ENCODE results near the gene NARF. TPM values are rescaled to one million over a fixed set of nuclear protein-coding genes. Genes with fewer than 3 reads are reported as not detected.
A peak's percentile ranks its signal among the peaks of the same experiment; 100 is the strongest.
"Not testable (repeated sequence)": the region's sequence is repeated elsewhere in the genome, so short reads cannot be mapped to it uniquely, and the experiment has no call there.

The NARF gene
- total RNA-seq, 1 experiment from 2014 or later = 37.7 TPM

GRCh38 chr17:82495844-82496528 lies 37.4 kb downstream of the NARF start:
- no peak for DNase-seq (ENCODE audit: extremely low read depth, low read depth)

GRCh38 chr17:82496529-82497434 lies 38.2 kb downstream of the NARF start:
- peak; percentile 86 for DNase-seq (ENCODE audit: extremely low read depth, low read depth)

GRCh38 chr17:82497483-82498405 lies 39.2 kb downstream of the NARF start:
- DNase-seq (ENCODE audit: extremely low read depth, low read depth) = no peak

- DNase-seq (ENCODE audit: extremely low read depth, low read depth) = no peak
Observed at GRCh38 chr17:82502207-82502606, 43.7 kb downstream of the NARF start.

GRCh38 chr17:82503094-82503727 lies 44.7 kb downstream of the NARF start:
- DNase-seq (ENCODE audit: extremely low read depth, low read depth) = no peak

GRCh38 chr17:82503728-82504308 lies 45.3 kb downstream of the NARF start:
- no peak for DNase-seq (ENCODE audit: extremely low read depth, low read depth)

GRCh38 chr17:82505296-82505695 lies 46.8 kb downstream of the NARF start:
- no peak for DNase-seq (ENCODE audit: extremely low read depth, low read depth)

- not testable (repeated sequence) for DNase-seq (ENCODE audit: extremely low read depth, low read depth)
Observed at GRCh38 chr17:82506402-82506801, 47.9 kb downstream of the NARF start.

- no peak for DNase-seq (ENCODE audit: extremely low read depth, low read depth)
Observed at GRCh38 chr17:82507631-82508175, 49.2 kb downstream of the NARF start.

GRCh38 chr17:82511642-82512041 lies 53.1 kb downstream of the NARF start:
- not testable (repeated sequence) for DNase-seq (ENCODE audit: extremely low read depth, low read depth)

GRCh38 chr17:82513864-82514263 lies 55.3 kb downstream of the NARF start:
- not testable (repeated sequence) for DNase-seq (ENCODE audit: extremely low read depth, low read depth)

GRCh38 chr17:82517230-82517865 lies 58.8 kb downstream of the NARF start:
- peak; percentile 65 for DNase-seq (ENCODE audit: extremely low read depth, low read depth)

GRCh38 chr17:82518826-82519810 lies 60.6 kb downstream of the NARF start, which contains the start of gene FOXK2:
FOXK2 (plus strand) TSS chr17:82519732; CDS start chr17:82519889, 157 bp downstream.
- DNase-seq (ENCODE audit: extremely low read depth, low read depth) = peak; percentile 92

GRCh38 chr17:82519971-82520903 lies 61.7 kb downstream of the NARF start:
- no peak for DNase-seq (ENCODE audit: extremely low read depth, low read depth)

- no peak for DNase-seq (ENCODE audit: extremely low read depth, low read depth)
Observed at GRCh38 chr17:82524540-82524939, 66.0 kb downstream of the NARF start.

GRCh38 chr17:82525712-82526111 lies 67.2 kb downstream of the NARF start:
- no peak for DNase-seq (ENCODE audit: extremely low read depth, low read depth)

GRCh38 chr17:82527898-82528297 lies 69.4 kb downstream of the NARF start:
- no peak for DNase-seq (ENCODE audit: extremely low read depth, low read depth)

All from NCI-H460 (cell line).